ENCODE results near the gene FRK. TPM values are rescaled to one million over a fixed set of nuclear protein-coding genes. Genes with fewer than 3 reads are reported as not detected.

Gene FRK
- total RNA-seq, 1 experiment from 2014 or later = 17.2 TPM

- DNase-seq = no peak
- H3K9me3 ChIP-seq (ENCODE audit: insufficient read depth, low read depth) = no peaks in the 10 kb centered on the region
- no peaks in the 10 kb centered on the region; the same call in 1 of the 2 replicates for H4K20me1 ChIP-seq (ENCODE audit: insufficient read depth)
- no peaks in the 10 kb centered on the region for H3K27me3 ChIP-seq (ENCODE audit: insufficient read depth, low read depth)
- intact Hi-C loops (cut with micrococcal nuclease; ENCODE audit: unreplicated experiment) = no loop called here
- no peaks in the 10 kb centered on the region for H3K4me1 ChIP-seq (replicated peaks; ENCODE audit: insufficient read depth)
- H3K27ac ChIP-seq = no peak overlapping the region
- no peaks in the 10 kb centered on the region for H3F3A ChIP-seq (ENCODE audit: insufficient read depth, low read depth)
- ChIA-PET CTCF (no interaction called here), POLR2A (ENCODE audit: unreplicated experiment) (no interaction called here)
- no peak overlapping the region for H3K4me2 ChIP-seq
- H2AFZ ChIP-seq = no peak overlapping the region
- no peak overlapping the region for H3K4me3 ChIP-seq
- no peak for TF ChIP-seq EZH2 (IDR thresholded peaks at IDR 0.05; ENCODE audit: low read depth)
- no peak for TF ChIP-seq CTCF (conservative IDR thresholded peaks at IDR 0.05)
- no peaks in the 10 kb centered on the region for H3K36me3 ChIP-seq (ENCODE audit: low read depth)
- H3K79me2 ChIP-seq (ENCODE audit: low read depth) = no peaks in the 10 kb centered on the region
- H3K9me2 ChIP-seq (ENCODE audit: insufficient read depth) = no peaks in the 10 kb centered on the region
- BruUV-seq (replicated peaks) = no TSS peak
Measured at GRCh38 chr6:115984809-115985208, 75.9 kb downstream of the FRK start.

GRCh38 chr6:115983998-115984397 is 76.7 kb downstream of the FRK start:
- no peak overlapping the region for H3K4me3 ChIP-seq
- no peak for TF ChIP-seq CTCF (conservative IDR thresholded peaks at IDR 0.05)
- TF ChIP-seq EZH2 (IDR thresholded peaks at IDR 0.05; ENCODE audit: low read depth) = no peak
- DNase-seq = no peak

GRCh38 chr6:115982453-115982852 is 78.2 kb downstream of the FRK start:
- H3K4me2 ChIP-seq = no peak overlapping the region
- no peak overlapping the region for H3K27ac ChIP-seq
- H3K36me3 ChIP-seq (ENCODE audit: low read depth) = no peaks in the 10 kb centered on the region
- ChIA-PET CTCF (no interaction called here), POLR2A (ENCODE audit: unreplicated experiment) (no interaction called here)
- DNase-seq = no peak
- no peak for TF ChIP-seq EZH2 (IDR thresholded peaks at IDR 0.05; ENCODE audit: low read depth)
- TF ChIP-seq CTCF (conservative IDR thresholded peaks at IDR 0.05) = no peak
- no peaks in the 10 kb centered on the region; the same call in 1 of the 2 replicates for H4K20me1 ChIP-seq (ENCODE audit: insufficient read depth)
- no peaks in the 10 kb centered on the region for H3K9me3 ChIP-seq (ENCODE audit: insufficient read depth, low read depth)
- intact Hi-C loops (cut with micrococcal nuclease; ENCODE audit: unreplicated experiment) = no loop called here
- H3K9me2 ChIP-seq (ENCODE audit: insufficient read depth) = no peaks in the 10 kb centered on the region
- no peaks in the 10 kb centered on the region for H3F3A ChIP-seq (ENCODE audit: insufficient read depth, low read depth)
- no peak overlapping the region for H3K4me3 ChIP-seq
- H2AFZ ChIP-seq = no peak overlapping the region
- H3K79me2 ChIP-seq (ENCODE audit: low read depth) = no peaks in the 10 kb centered on the region
- H3K27me3 ChIP-seq (ENCODE audit: insufficient read depth, low read depth) = no peaks in the 10 kb centered on the region
- H3K4me1 ChIP-seq (replicated peaks; ENCODE audit: insufficient read depth) = no peaks in the 10 kb centered on the region
- no TSS peak for BruUV-seq (replicated peaks)

More at GRCh38 chr6:115983998-115984397, 76.7 kb downstream of the FRK start:
- Histone ChIP-seq H3K4me2 (no peak overlapping the region), H3K9me3 (ENCODE audit: insufficient read depth, low read depth) (no peaks in the 10 kb centered on the region), H2AFZ (no peak overlapping the region), H4K20me1 (ENCODE audit: insufficient read depth) (no peaks in the 10 kb centered on the region; the same call in 1 of the 2 replicates), H3K4me1 (replicated peaks; ENCODE audit: insufficient read depth) (no peaks in the 10 kb centered on the region), H3K9me2 (ENCODE audit: insufficient read depth) (no peaks in the 10 kb centered on the region), H3K79me2 (ENCODE audit: low read depth) (no peaks in the 10 kb centered on the region), H3K27me3 (ENCODE audit: insufficient read depth, low read depth) (no peaks in the 10 kb centered on the region), H3F3A (ENCODE audit: insufficient read depth, low read depth) (no peaks in the 10 kb centered on the region), H3K36me3 (ENCODE audit: low read depth) (no peaks in the 10 kb centered on the region), H3K27ac (no peak overlapping the region)
- ChIA-PET POLR2A (ENCODE audit: unreplicated experiment) (no interaction called here), CTCF (no interaction called here)
- intact Hi-C loops (cut with micrococcal nuclease; ENCODE audit: unreplicated experiment) = no loop called here
- BruUV-seq (replicated peaks) = no TSS peak
